Mucosa of stomach (tissue), 1 donor: ENCODE results near the gene PKHD1.

Experiments used
- H3K27me3 ChIP-seq: one replicate; pipeline ENCODE4 v1.7.0; 2013; ENCODE audit warnings: mild to moderate bottlenecking, low read length; ENCODE audit not compliant: control insufficient read depth, insufficient read depth
- H3K36me3 ChIP-seq: one replicate; pipeline ENCODE4 v1.7.0; 2013; ENCODE audit warnings: low read length; ENCODE audit not compliant: control insufficient read depth, insufficient read depth
- H3K4me1 ChIP-seq: one replicate; pipeline ENCODE4 v1.7.0; 2013; ENCODE audit warnings: mild to moderate bottlenecking, low read length; ENCODE audit not compliant: control insufficient read depth, insufficient read depth
- H3K4me3 ChIP-seq: one replicate; pipeline ENCODE4 v1.7.0; 2013; ENCODE audit warnings: low read length
- H3K9ac ChIP-seq: one replicate; pipeline ENCODE4 v1.7.0; 2013; ENCODE audit warnings: mild to moderate bottlenecking, low read length, moderate library complexity
- H3K9me3 ChIP-seq: one replicate; pipeline ENCODE4 v1.7.0; 2013; ENCODE audit warnings: mild to moderate bottlenecking, low read length, moderate library complexity; ENCODE audit not compliant: control insufficient read depth
- donor health status: Pancreatic carcinoma.

The PKHD1 gene

GRCh38 chr6:52024451-52025068 lies 62.9 kb downstream of the PKHD1 start:
- Histone ChIP-seq H3K4me3 (no peak overlapping the region), H3K9ac (no peak overlapping the region), H3K9me3 (no peaks in the 10 kb centered on the region), H3K36me3 (no peaks in the 10 kb centered on the region), H3K27me3 (no peaks in the 10 kb centered on the region), H3K4me1 (no peaks in the 10 kb centered on the region)

GRCh38 chr6:52022675-52023074 lies 64.7 kb downstream of the PKHD1 start:
- Histone ChIP-seq H3K4me3 (no peak overlapping the region), H3K4me1 (no peaks in the 10 kb centered on the region), H3K27me3 (no peaks in the 10 kb centered on the region), H3K36me3 (no peaks in the 10 kb centered on the region), H3K9ac (no peak overlapping the region), H3K9me3 (no peaks in the 10 kb centered on the region)

GRCh38 chr6:52020945-52021570 lies 66.4 kb downstream of the PKHD1 start:
- Histone ChIP-seq H3K9ac (no peak overlapping the region), H3K4me1 (no peaks in the 10 kb centered on the region), H3K9me3 (no peaks in the 10 kb centered on the region), H3K4me3 (no peak overlapping the region), H3K36me3 (no peaks in the 10 kb centered on the region), H3K27me3 (no peaks in the 10 kb centered on the region)

GRCh38 chr6:52019881-52020280 lies 67.5 kb downstream of the PKHD1 start:
- Histone ChIP-seq H3K4me1 (no peaks in the 10 kb centered on the region), H3K9ac (no peak overlapping the region), H3K27me3 (no peaks in the 10 kb centered on the region), H3K36me3 (no peaks in the 10 kb centered on the region), H3K9me3 (no peaks in the 10 kb centered on the region), H3K4me3 (no peak overlapping the region)

- Histone ChIP-seq H3K36me3 (no peaks in the 10 kb centered on the region), H3K9me3 (no peaks in the 10 kb centered on the region), H3K4me3 (no peak overlapping the region), H3K4me1 (no peaks in the 10 kb centered on the region), H3K27me3 (no peaks in the 10 kb centered on the region), H3K9ac (no peak overlapping the region)
Observed at GRCh38 chr6:52019092-52019491, 68.3 kb downstream of the PKHD1 start.

- H3K27me3 ChIP-seq, result no peaks in the 10 kb centered on the region
Observed at GRCh38 chr6:52016915-52017748, 70.3 kb downstream of the PKHD1 start.

GRCh38 chr6:52015953-52016352 lies 71.5 kb downstream of the PKHD1 start:
- Histone ChIP-seq H3K27me3 (no peaks in the 10 kb centered on the region), H3K9me3 (no peaks in the 10 kb centered on the region), H3K36me3 (no peaks in the 10 kb centered on the region), H3K4me1 (no peaks in the 10 kb centered on the region), H3K9ac (no peak overlapping the region), H3K4me3 (no peak overlapping the region)

More at GRCh38 chr6:52016915-52017748, 70.3 kb downstream of the PKHD1 start:
- Histone ChIP-seq H3K9ac (no peak overlapping the region), H3K4me1 (no peaks in the 10 kb centered on the region), H3K36me3 (no peaks in the 10 kb centered on the region), H3K4me3 (no peak overlapping the region), H3K9me3 (no peaks in the 10 kb centered on the region)

- no peaks in the 10 kb centered on the region for H3K9me3 ChIP-seq
- no peaks in the 10 kb centered on the region for H3K36me3 ChIP-seq
- H3K4me3 ChIP-seq, result no peak overlapping the region
- H3K4me1 ChIP-seq, result no peaks in the 10 kb centered on the region
- H3K9ac ChIP-seq, result no peak overlapping the region
- H3K27me3 ChIP-seq, result no peaks in the 10 kb centered on the region
Observed at GRCh38 chr6:52014391-52014790, 73.0 kb downstream of the PKHD1 start.

GRCh38 chr6:52013035-52013434 lies 74.4 kb downstream of the PKHD1 start:
- no peak overlapping the region for H3K4me3 ChIP-seq
- no peaks in the 10 kb centered on the region for H3K36me3 ChIP-seq
- no peaks in the 10 kb centered on the region for H3K27me3 ChIP-seq
- no peaks in the 10 kb centered on the region for H3K4me1 ChIP-seq
- H3K9ac ChIP-seq, result no peak overlapping the region
- H3K9me3 ChIP-seq, result no peaks in the 10 kb centered on the region

- no peaks in the 10 kb centered on the region for H3K9me3 ChIP-seq
- no peaks in the 10 kb centered on the region for H3K27me3 ChIP-seq
- H3K36me3 ChIP-seq, result no peaks in the 10 kb centered on the region
- no peak overlapping the region for H3K4me3 ChIP-seq
- H3K4me1 ChIP-seq, result no peaks in the 10 kb centered on the region
- H3K9ac ChIP-seq, result no peak overlapping the region
Observed at GRCh38 chr6:52012582-52012981, 74.8 kb downstream of the PKHD1 start.

GRCh38 chr6:52010806-52011205 lies 76.6 kb downstream of the PKHD1 start:
- H3K4me1 ChIP-seq, result no peaks in the 10 kb centered on the region
- no peak overlapping the region for H3K4me3 ChIP-seq
- no peak overlapping the region for H3K9ac ChIP-seq
- H3K9me3 ChIP-seq, result no peaks in the 10 kb centered on the region
- no peaks in the 10 kb centered on the region for H3K27me3 ChIP-seq
- no peaks in the 10 kb centered on the region for H3K36me3 ChIP-seq

- Histone ChIP-seq H3K4me3 (no peak overlapping the region), H3K36me3 (no peaks in the 10 kb centered on the region), H3K9ac (no peak overlapping the region), H3K27me3 (no peaks in the 10 kb centered on the region), H3K9me3 (no peaks in the 10 kb centered on the region), H3K4me1 (no peaks in the 10 kb centered on the region)
Observed at GRCh38 chr6:52010145-52010544, 77.3 kb downstream of the PKHD1 start.
